ENCODE results near the gene GPS2. TPM values are rescaled to one million over a fixed set of nuclear protein-coding genes. Genes with fewer than 3 reads are reported as not detected.

The GPS2 gene
- total and polyA plus RNA-seq, 10 of the 15 experiments (the other 5 are each of a cell fraction or from before 2014, with no cell fraction given), result 10.2 to 96.4 (median 42.5) TPM

GRCh38 chr17:7306911-7307685, 8.1 kb downstream of the GPS2 start, which contains the start of gene EIF5A (continued):
- 0 out of 2 replicates have a peak, but pooled peaks have one; percentile 65 for TF ChIP-seq ATF7 (IDR thresholded peaks at IDR 0.05; ENCODE audit: low read depth)
- TF ChIP-seq CREM (IDR thresholded peaks at IDR 0.05; ENCODE audit: low read depth), result peak; percentile 82
- TF ChIP-seq ESRRA (IDR thresholded peaks at IDR 0.05; ENCODE audit: low read length), result peak; percentile 64
- peak; percentile 92 for TF ChIP-seq POLR2AphosphoS5 (IDR thresholded peaks at IDR 0.05; ENCODE audit: low read length)

DNA sequence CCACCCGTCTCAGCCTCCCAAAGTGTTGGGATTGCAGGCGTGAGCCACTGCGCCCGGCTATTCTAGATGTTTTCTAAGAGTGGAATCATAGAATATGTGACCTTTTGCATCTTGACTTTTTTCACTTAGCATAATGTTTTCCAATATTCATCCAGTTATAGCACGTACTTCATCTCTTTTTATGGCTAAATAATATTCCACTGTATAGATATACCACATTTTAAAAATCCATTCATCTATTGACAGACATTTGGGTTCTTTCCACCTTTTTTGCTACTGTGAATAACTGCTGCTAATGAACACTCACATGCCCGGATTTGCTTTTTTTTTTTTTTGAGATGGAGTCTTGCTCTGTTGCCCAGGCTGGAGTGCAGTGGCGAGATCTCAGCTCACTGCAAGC, 11.0 kb downstream of the GPS2 start:
- no peaks in the 10 kb centered on the region for H3K27me3 ChIP-seq (replicated peaks in 1 of 2; ENCODE audit: control insufficient read depth in 2 of 2, insufficient read depth in 2 of 2, low read length in 1 of 2)
- intact Hi-C loops (cut with micrococcal nuclease; ENCODE audit: unreplicated experiment), result loop anchor here (10.0 kb wide), 1 partner anchor 381 kb away; the partner anchor contains the start of genes TP53 and WRAP53
- H3K4me3 ChIP-seq, result no peak overlapping the region
- FAIRE-seq (no peak), DNase-seq (ENCODE audit: low read depth, low spot score) (no peak), ATAC-seq (no peak)
- SMC1A ChIA-PET (ENCODE audit: uncharacterized antibody, unreplicated experiment), result no interaction called here
- BruUV-seq (replicated peaks), result no TSS peak
- no peak overlapping the region for H3K9ac ChIP-seq (ENCODE audit: control insufficient read depth, insufficient read depth, low read length)
- TF ChIP-seq MYB (IDR thresholded peaks at IDR 0.05; ENCODE audit: borderline replicate concordance, low read depth, low read length), result no peak
- TF ChIP-seq SP1 (IDR thresholded peaks at IDR 0.05; ENCODE audit: low read depth, low read length), result no peak
- no peak for TF ChIP-seq PAX5 (IDR thresholded peaks at IDR 0.05; ENCODE audit: borderline replicate concordance, low read depth, low read length)
- no peak for TF ChIP-seq REST (IDR thresholded peaks at IDR 0.05; ENCODE audit: low read depth, low read length)
- TF ChIP-seq GABPA (IDR thresholded peaks at IDR 0.05; ENCODE audit: low read depth), result no peak
- no peak for TF ChIP-seq DPF2 (IDR thresholded peaks at IDR 0.05)
- TF ChIP-seq EGR1 (IDR thresholded peaks at IDR 0.05; ENCODE audit: borderline replicate concordance in 1 of 2, low read depth in 2 of 2, low read length in 2 of 2), result no peak
- CTCF ChIA-PET, result interaction anchor here (1.2 to 2.6 kb wide), 4 partner anchors 21 to 83 kb away, joined by 3 to 8 read pairs (median 5); partner anchors contain the start of gene TMEM95
- H2AFZ ChIP-seq (ENCODE audit: control insufficient read depth, low read depth, low read length), result no peak overlapping the region
- in situ Hi-C loops (cut with MboI), result no loop called here
- RAD21 ChIA-PET (ENCODE audit: unreplicated experiment), result interaction anchor here (0.7 kb wide), 1 partner anchor 298 kb away, joined by 3 read pairs; no protein-coding TSS in a partner anchor
- no peaks in the 10 kb centered on the region for H3K4me1 ChIP-seq (ENCODE audit: control insufficient read depth, insufficient read depth, low read length)
- no peak overlapping the region for H3K27ac ChIP-seq (ENCODE audit: control insufficient read depth, insufficient read depth)
- H3K4me2 ChIP-seq (ENCODE audit: control insufficient read depth, insufficient read depth), result no peak overlapping the region
- POLR2A ChIA-PET, result interaction anchor here (1.5 to 1.6 kb wide), 2 partner anchors 15 to 33 kb away, joined by 4 to 9 read pairs; no protein-coding TSS in a partner anchor
- peaks cover 1% of the 10 kb centered on the region; the same call in 1 of the 2 replicates for H4K20me1 ChIP-seq (ENCODE audit: control insufficient read depth, insufficient read depth)
- peaks cover 0 to under 1% of the 10 kb centered on the region in 2 experiments; a peak in 1 of 4 replicates for H3K36me3 ChIP-seq (ENCODE audit: control insufficient read depth in 2 of 2, insufficient read depth in 2 of 2, low read length in 1 of 2)
- no peaks in the 10 kb centered on the region for H3K9me3 ChIP-seq (replicated peaks; ENCODE audit: control insufficient read depth, insufficient read depth, low read length)
- 86% methylated on average over 6 of the region's 7 CpGs for WGBS (ENCODE audit: insufficient coverage, insufficient replicate concordance, low lambda C conversion rate, missing lambda C conversion rate)
- peaks cover 17% of the 10 kb centered on the region for H3K79me2 ChIP-seq (ENCODE audit: control insufficient read depth, insufficient read depth, low read length)

Data from GM12878 (cell line).